NCI-H146 treated with DMSO at 0.1 percent for 48 hours (cell line): ENCODE measurements around the gene TLCD2.
"Not testable (repeated sequence)": the region's sequence is repeated elsewhere in the genome, so short reads cannot be mapped to it uniquely, and the experiment has no call there.

Experiments used
- DNase-seq: peaks from one replicate; lab custom pipeline; 2025; ENCODE audit not compliant: unreplicated experiment; lab: John Stamatoyannopoulos, UW

Gene TLCD2

GRCh38 chr17:1718362-1719165, 8.4 kb upstream of the TLCD2 start:
- DNase-seq, result no peak

- DNase-seq, result peak; percentile 97
Measured at GRCh38 chr17:1716912-1717695, 6.9 kb upstream of the TLCD2 start.

- DNase-seq, result peak; percentile 99
Measured at GRCh38 chr17:1716076-1716911, 6.1 kb upstream of the TLCD2 start.

GRCh38 chr17:1715803-1716075, 5.6 kb upstream of the TLCD2 start:
- no peak for DNase-seq

- DNase-seq, result peak; percentile 13
Measured at GRCh38 chr17:1714980-1715802, 5.0 kb upstream of the TLCD2 start.

GRCh38 chr17:1714427-1714979, 4.3 kb upstream of the TLCD2 start:
- no peak for DNase-seq

GRCh38 chr17:1713878-1714426, 3.8 kb upstream of the TLCD2 start:
- DNase-seq, result peak; percentile 10

- DNase-seq, result no peak
Measured at GRCh38 chr17:1713160-1713877, 3.1 kb upstream of the TLCD2 start.

- DNase-seq, result no peak
Measured at GRCh38 chr17:1712271-1712670, 2.1 kb upstream of the TLCD2 start.

- no peak for DNase-seq
Measured at GRCh38 chr17:1711804-1712203, 1.6 kb upstream of the TLCD2 start.

- DNase-seq, result no peak
Measured at GRCh38 chr17:1710807-1711553, 803 bp upstream of the TLCD2 start.

- no peak for DNase-seq
Measured at GRCh38 chr17:1709403-1709951, 700 bp downstream of the TLCD2 start.

GRCh38 chr17:1708791-1709346, 1.3 kb downstream of the TLCD2 start:
- not testable (repeated sequence) for DNase-seq

- no peak for DNase-seq
Measured at GRCh38 chr17:1707107-1707506, 3.1 kb downstream of the TLCD2 start.

GRCh38 chr17:1705004-1705403, 5.2 kb downstream of the TLCD2 start:
- DNase-seq, result no peak

- DNase-seq, result no peak
Measured at GRCh38 chr17:1703063-1703462, 7.1 kb downstream of the TLCD2 start.

GRCh38 chr17:1699891-1700290, 10.3 kb downstream of the TLCD2 start:
- DNase-seq, result not testable (repeated sequence)

- no peak for DNase-seq
Measured at GRCh38 chr17:1697681-1698080, 12.5 kb downstream of the TLCD2 start.
